Measurements from ENCODE around the gene ZDHHC11B.

The ZDHHC11B gene

GRCh38 chr5:821504-821903, 37.0 kb upstream of the ZDHHC11B start:
- Histone ChIP-seq H3K4me2 (ENCODE audit: insufficient read depth, low read length, poor library complexity, severe bottlenecking) (no peak overlapping the region), H3K23ac (ENCODE audit: low read depth, low read length, poor library complexity) (peak overlapping the region; percentile 20), H3K27me3 (ENCODE audit: control insufficient read depth in 3 of 3, insufficient read depth in 3 of 3, low read depth in 1 of 3, low read length in 3 of 3) (no peaks in the 10 kb centered on the region), H2AK5ac (ENCODE audit: low read depth, low read length) (no peak overlapping the region), H4K91ac (ENCODE audit: low read depth, low read length, poor library complexity) (no peak overlapping the region), H4K8ac (ENCODE audit: low read depth, low read length) (no peak overlapping the region), H3K27ac (replicated peaks; ENCODE audit: low read length) (no peak overlapping the region), H2BK5ac (ENCODE audit: low read length) (no peak overlapping the region), H3K4me3 (ENCODE audit: low read length in 2 of 2) (no peak overlapping the region), H3K36me3 (replicated peaks in 1 of 2; ENCODE audit: control insufficient read depth in 2 of 2, insufficient read depth in 2 of 2, low read length in 2 of 2) (peaks cover 6 to 35% of the 10 kb centered on the region in 2 donors), H3K79me1 (ENCODE audit: low read depth, low read length) (no peaks in the 10 kb centered on the region), H3K9ac (ENCODE audit: low read depth, low read length, poor library complexity) (no peak overlapping the region), H2BK15ac (ENCODE audit: low read length) (no peak overlapping the region), H3K4me1 (ENCODE audit: control insufficient read depth in 2 of 2, insufficient read depth in 1 of 2, low read depth in 1 of 2, low read length in 2 of 2) (no peaks in the 10 kb centered on the region), H2BK120ac (ENCODE audit: low read depth, low read length) (no peak overlapping the region), H3K18ac (ENCODE audit: low read length) (no peak overlapping the region), H3K14ac (ENCODE audit: low read length) (no peak overlapping the region), H2AFZ (ENCODE audit: low read length) (no peak overlapping the region), H2BK12ac (ENCODE audit: low read length) (no peak overlapping the region), H3K4ac (ENCODE audit: low read length) (no peak overlapping the region), H3K9me3 (replicated peaks in 1 of 2; ENCODE audit: control insufficient read depth in 2 of 2, insufficient read depth in 1 of 2, low read depth in 1 of 2, low read length in 2 of 2) (no peaks in the 10 kb centered on the region)
- no CpG with 5 or more reads among the region's 8 CpGs for WGBS, 2 donors (ENCODE audit: extremely low coverage in 2 of 2, insufficient read length in 2 of 2, insufficient replicate concordance in 1 of 2)
- no peak for DNase-seq (ENCODE audit: low spot score)

DNA sequence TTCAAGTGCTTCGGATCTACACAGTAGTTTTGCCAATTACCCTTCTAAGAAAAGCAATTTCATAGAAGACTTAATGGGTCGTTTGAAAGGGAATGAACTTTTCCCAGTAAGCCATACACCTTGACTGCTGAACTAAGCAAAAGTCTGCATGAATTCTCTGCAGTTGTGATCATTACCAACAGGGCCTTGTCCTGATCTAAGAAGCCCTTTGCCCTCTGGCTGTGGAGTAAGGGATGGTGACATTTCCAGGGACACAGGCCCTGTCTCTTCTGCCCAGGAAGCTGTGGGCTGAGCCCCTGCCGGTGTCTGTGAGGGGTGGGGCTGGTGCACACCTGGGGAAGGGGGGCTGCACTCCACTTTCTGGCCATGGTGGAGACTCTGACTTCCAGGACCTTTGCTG, 35.7 kb upstream of the ZDHHC11B start:
- H3K27ac ChIP-seq (replicated peaks; ENCODE audit: low read length), result no peak overlapping the region
- no CpG with 5 or more reads among the region's 3 CpGs for WGBS, 2 donors (ENCODE audit: extremely low coverage in 2 of 2, insufficient read length in 2 of 2, insufficient replicate concordance in 1 of 2)
- H4K8ac ChIP-seq (ENCODE audit: low read depth, low read length), result no peak overlapping the region
- H3K79me1 ChIP-seq (ENCODE audit: low read depth, low read length), result no peaks in the 10 kb centered on the region
- H3K4me3 ChIP-seq (ENCODE audit: low read length in 2 of 2), result peak overlapping the region in 1 of 2 donors; percentile 54
- H3K36me3 ChIP-seq (replicated peaks in 1 of 2; ENCODE audit: control insufficient read depth in 2 of 2, insufficient read depth in 2 of 2, low read length in 2 of 2), result peaks cover 6 to 38% of the 10 kb centered on the region in 2 donors
- H3K4me2 ChIP-seq (ENCODE audit: insufficient read depth, low read length, poor library complexity, severe bottlenecking), result no peak overlapping the region
- H3K14ac ChIP-seq (ENCODE audit: low read length), result no peak overlapping the region
- H3K27me3 ChIP-seq (ENCODE audit: control insufficient read depth in 3 of 3, insufficient read depth in 3 of 3, low read depth in 1 of 3, low read length in 3 of 3), result no peaks in the 10 kb centered on the region
- H2BK120ac ChIP-seq (ENCODE audit: low read depth, low read length), result no peak overlapping the region
- H2BK12ac ChIP-seq (ENCODE audit: low read length), result no peak overlapping the region
- H3K4ac ChIP-seq (ENCODE audit: low read length), result no peak overlapping the region
- no peak overlapping the region for H2BK5ac ChIP-seq (ENCODE audit: low read length)
- H2AFZ ChIP-seq (ENCODE audit: low read length), result no peak overlapping the region
- H2BK15ac ChIP-seq (ENCODE audit: low read length), result no peak overlapping the region
- no peak overlapping the region for H4K91ac ChIP-seq (ENCODE audit: low read depth, low read length, poor library complexity)
- H3K23ac ChIP-seq (ENCODE audit: low read depth, low read length, poor library complexity), result no peak overlapping the region
- no peak overlapping the region for H2AK5ac ChIP-seq (ENCODE audit: low read depth, low read length)
- no peaks in the 10 kb centered on the region for H3K4me1 ChIP-seq (ENCODE audit: control insufficient read depth in 2 of 2, insufficient read depth in 1 of 2, low read depth in 1 of 2, low read length in 2 of 2)
- no peak overlapping the region for H3K9ac ChIP-seq (ENCODE audit: low read depth, low read length, poor library complexity)
- DNase-seq (ENCODE audit: low spot score), result no peak
- no peak overlapping the region for H3K18ac ChIP-seq (ENCODE audit: low read length)
- H3K9me3 ChIP-seq (replicated peaks in 1 of 2; ENCODE audit: control insufficient read depth in 2 of 2, insufficient read depth in 1 of 2, low read depth in 1 of 2, low read length in 2 of 2), result no peaks in the 10 kb centered on the region

- Histone ChIP-seq H2AK5ac (ENCODE audit: low read depth, low read length) (no peak overlapping the region), H4K91ac (ENCODE audit: low read depth, low read length, poor library complexity) (no peak overlapping the region), H3K4me1 (ENCODE audit: control insufficient read depth in 2 of 2, insufficient read depth in 1 of 2, low read depth in 1 of 2, low read length in 2 of 2) (no peaks in the 10 kb centered on the region), H3K27me3 (ENCODE audit: control insufficient read depth in 3 of 3, insufficient read depth in 3 of 3, low read depth in 1 of 3, low read length in 3 of 3) (no peaks in the 10 kb centered on the region), H3K9me3 (replicated peaks in 1 of 2; ENCODE audit: control insufficient read depth in 2 of 2, insufficient read depth in 1 of 2, low read depth in 1 of 2, low read length in 2 of 2) (no peaks in the 10 kb centered on the region), H3K36me3 (replicated peaks in 1 of 2; ENCODE audit: control insufficient read depth in 2 of 2, insufficient read depth in 2 of 2, low read length in 2 of 2) (peaks cover 6 to 31% of the 10 kb centered on the region in 2 donors), H3K23ac (ENCODE audit: low read depth, low read length, poor library complexity) (no peak overlapping the region), H2BK120ac (ENCODE audit: low read depth, low read length) (no peak overlapping the region), H3K4ac (ENCODE audit: low read length) (no peak overlapping the region), H3K18ac (ENCODE audit: low read length) (no peak overlapping the region), H3K27ac (replicated peaks; ENCODE audit: low read length) (no peak overlapping the region), H3K14ac (ENCODE audit: low read length) (no peak overlapping the region), H2AFZ (ENCODE audit: low read length) (no peak overlapping the region), H3K4me3 (ENCODE audit: low read length in 2 of 2) (no peak overlapping the region), H3K79me1 (ENCODE audit: low read depth, low read length) (no peaks in the 10 kb centered on the region), H3K4me2 (ENCODE audit: insufficient read depth, low read length, poor library complexity, severe bottlenecking) (no peak overlapping the region), H2BK15ac (ENCODE audit: low read length) (no peak overlapping the region), H3K9ac (ENCODE audit: low read depth, low read length, poor library complexity) (no peak overlapping the region), H2BK5ac (ENCODE audit: low read length) (no peak overlapping the region), H4K8ac (ENCODE audit: low read depth, low read length) (no peak overlapping the region), H2BK12ac (ENCODE audit: low read length) (no peak overlapping the region)
- no peak for DNase-seq (ENCODE audit: low spot score)
- WGBS, 2 donors (ENCODE audit: extremely low coverage in 2 of 2, insufficient read length in 2 of 2, insufficient replicate concordance in 1 of 2), result no CpG with 5 or more reads among the region's 3 CpGs
Measured at GRCh38 chr5:819078-819477, 34.5 kb upstream of the ZDHHC11B start.

- H3K18ac ChIP-seq (ENCODE audit: low read length), result no peak overlapping the region
- H3K9ac ChIP-seq (ENCODE audit: low read depth, low read length, poor library complexity), result no peak overlapping the region
- no peak overlapping the region for H2AK5ac ChIP-seq (ENCODE audit: low read depth, low read length)
- H3K9me3 ChIP-seq (replicated peaks in 1 of 2; ENCODE audit: control insufficient read depth in 2 of 2, insufficient read depth in 1 of 2, low read depth in 1 of 2, low read length in 2 of 2), result no peaks in the 10 kb centered on the region
- H3K4me3 ChIP-seq (ENCODE audit: low read length in 2 of 2), result no peak overlapping the region
- no peak overlapping the region for H3K27ac ChIP-seq (replicated peaks; ENCODE audit: low read length)
- H3K23ac ChIP-seq (ENCODE audit: low read depth, low read length, poor library complexity), result no peak overlapping the region
- no peak overlapping the region for H2BK12ac ChIP-seq (ENCODE audit: low read length)
- no peak overlapping the region for H3K14ac ChIP-seq (ENCODE audit: low read length)
- no peaks in the 10 kb centered on the region for H3K27me3 ChIP-seq (ENCODE audit: control insufficient read depth in 3 of 3, insufficient read depth in 3 of 3, low read depth in 1 of 3, low read length in 3 of 3)
- no peaks in the 10 kb centered on the region for H3K79me1 ChIP-seq (ENCODE audit: low read depth, low read length)
- no peak overlapping the region for H3K4me2 ChIP-seq (ENCODE audit: insufficient read depth, low read length, poor library complexity, severe bottlenecking)
- peaks cover 5 to 18% of the 10 kb centered on the region in 2 donors for H3K36me3 ChIP-seq (replicated peaks in 1 of 2; ENCODE audit: control insufficient read depth in 2 of 2, insufficient read depth in 2 of 2, low read length in 2 of 2)
- DNase-seq (ENCODE audit: low spot score), result no peak
- H2AFZ ChIP-seq (ENCODE audit: low read length), result no peak overlapping the region
- H2BK15ac ChIP-seq (ENCODE audit: low read length), result no peak overlapping the region
- no peaks in the 10 kb centered on the region for H3K4me1 ChIP-seq (ENCODE audit: control insufficient read depth in 2 of 2, insufficient read depth in 1 of 2, low read depth in 1 of 2, low read length in 2 of 2)
- no peak overlapping the region for H4K91ac ChIP-seq (ENCODE audit: low read depth, low read length, poor library complexity)
- H2BK120ac ChIP-seq (ENCODE audit: low read depth, low read length), result no peak overlapping the region
- no CpG with 5 or more reads among the region's 15 CpGs for WGBS, 2 donors (ENCODE audit: extremely low coverage in 2 of 2, insufficient read length in 2 of 2, insufficient replicate concordance in 1 of 2)
- no peak overlapping the region for H3K4ac ChIP-seq (ENCODE audit: low read length)
- no peak overlapping the region for H4K8ac ChIP-seq (ENCODE audit: low read depth, low read length)
- H2BK5ac ChIP-seq (ENCODE audit: low read length), result no peak overlapping the region
Measured at GRCh38 chr5:816176-816575, 31.6 kb upstream of the ZDHHC11B start.
